Mesenchymal stem cell (in vitro differentiated cells and primary cell): ENCODE results near the gene RBFOX2.

Source experiments
- DNase-seq: peaks from one replicate; pipeline ENCODE4 v3.0.0-alpha.2; 2013
- H2AFZ ChIP-seq: one replicate; pipeline ENCODE4 v1.6.1; 2013; ENCODE audit warnings: low read depth, mild to moderate bottlenecking, control low read depth, inconsistent platforms, low read length, moderate library complexity
- H2AK5ac ChIP-seq: 2 replicates; pipeline ENCODE4 v1.6.1; 2013; ENCODE audit warnings: low read length, moderate library complexity, mild to moderate bottlenecking, inconsistent platforms; ENCODE audit not compliant: severe bottlenecking
- H2BK120ac ChIP-seq: one replicate; pipeline ENCODE4 v1.6.1; 2013; ENCODE audit warnings: low read depth, mild to moderate bottlenecking, inconsistent platforms, low read length, moderate library complexity
- H2BK12ac ChIP-seq, 2 experiments: one replicate each; pipeline ENCODE4 v1.6.1; 2013; ENCODE audit warnings: inconsistent platforms in 2 of 2, low read length in 2 of 2, mild to moderate bottlenecking in 2 of 2, moderate library complexity in 2 of 2, control low read depth in 1 of 2
- H2BK15ac ChIP-seq: one replicate; pipeline ENCODE4 v1.6.1; 2013; ENCODE audit warnings: mild to moderate bottlenecking, low read depth, inconsistent platforms; ENCODE audit not compliant: poor library complexity, severe bottlenecking
- H2BK5ac ChIP-seq: 2 replicates; pipeline ENCODE4 v1.6.1; 2013; ENCODE audit warnings: low read depth, mild to moderate bottlenecking, low read length, control low read depth, inconsistent platforms; ENCODE audit not compliant: poor library complexity, severe bottlenecking
- H3K14ac ChIP-seq, 2 experiments: one replicate each; pipeline ENCODE4 v1.6.1; 2013; ENCODE audit warnings: inconsistent platforms in 2 of 2, low read length in 2 of 2, control low read depth in 1 of 2, mild to moderate bottlenecking in 1 of 2, moderate library complexity in 1 of 2
- H3K18ac ChIP-seq, 2 experiments: one replicate each; pipeline ENCODE4 v1.6.1; 2013; ENCODE audit warnings: inconsistent platforms in 2 of 2, low read length in 2 of 2, control low read depth in 1 of 2, low read depth in 1 of 2, mild to moderate bottlenecking in 1 of 2
- H3K23ac ChIP-seq, 2 experiments: one replicate each; pipeline ENCODE4 v1.6.1; 2013; ENCODE audit warnings: inconsistent platforms in 2 of 2, low read length in 2 of 2, mild to moderate bottlenecking in 2 of 2, moderate library complexity in 2 of 2, control low read depth in 1 of 2
- H3K27ac ChIP-seq: 2 replicates; pipeline ENCODE4 v1.5.1; 2013; ENCODE audit warnings: mild to moderate bottlenecking, moderate library complexity, low read length, control low read depth, inconsistent platforms; ENCODE audit not compliant: poor library complexity, severe bottlenecking
- H3K27me3 ChIP-seq, 2 experiments: 2 replicates each; pipeline versions ENCODE4 v1.6.1 to v1.7.0; 2013; ENCODE audit warnings: low read length in 2 of 2, mild to moderate bottlenecking in 2 of 2, moderate library complexity in 2 of 2, control low read depth in 1 of 2, inconsistent platforms in 1 of 2; ENCODE audit not compliant: control insufficient read depth in 1 of 2, insufficient read depth in 1 of 2
- H3K36me3 ChIP-seq, 2 experiments: 2 replicates each; pipeline versions ENCODE4 v1.6.1 to v1.7.0; 2013; ENCODE audit warnings: low read length in 2 of 2, control low read depth in 1 of 2, inconsistent platforms in 1 of 2, low read depth in 1 of 2, mild to moderate bottlenecking in 1 of 2; ENCODE audit not compliant: insufficient read depth in 2 of 2, control insufficient read depth in 1 of 2
- H3K4ac ChIP-seq, 2 experiments: one replicate each; pipeline ENCODE4 v1.6.1; 2013; ENCODE audit warnings: inconsistent platforms in 2 of 2, low read length in 2 of 2, mild to moderate bottlenecking in 2 of 2, moderate library complexity in 2 of 2, control low read depth in 1 of 2, low read depth in 1 of 2
- H3K4me1 ChIP-seq: 2 replicates; pipeline ENCODE4 v1.6.1; 2013; ENCODE audit warnings: low read depth, low read length, control low read depth; ENCODE audit not compliant: control insufficient read depth, insufficient read depth
- H3K4me2 ChIP-seq: 2 replicates; pipeline ENCODE4 v1.6.1; 2013; ENCODE audit warnings: low read length, mild to moderate bottlenecking, inconsistent platforms; ENCODE audit not compliant: poor library complexity, severe bottlenecking
- H3K4me3 ChIP-seq, 2 experiments: 2 replicates each; pipeline versions ENCODE4 v1.5.1 to v1.7.0; 2013; ENCODE audit warnings: low read length in 2 of 2, mild to moderate bottlenecking in 2 of 2, control low read depth in 1 of 2, low read depth in 1 of 2; ENCODE audit not compliant: insufficient read depth in 1 of 2
- H3K79me1 ChIP-seq: replicated peaks from 2 replicates; pipeline ENCODE4 v1.6.1; 2013; ENCODE audit warnings: mild to moderate bottlenecking, control low read depth, low read length, inconsistent platforms; ENCODE audit not compliant: poor library complexity, severe bottlenecking
- H3K9ac ChIP-seq: 2 replicates; pipeline ENCODE4 v1.7.0; 2013; ENCODE audit warnings: mild to moderate bottlenecking, low read length, moderate library complexity
- H3K9me3 ChIP-seq: 2 replicates; pipeline ENCODE4 v1.7.0; 2013; ENCODE audit warnings: mild to moderate bottlenecking, low read length; ENCODE audit not compliant: control insufficient read depth
- H4K8ac ChIP-seq: one replicate; pipeline ENCODE4 v1.6.1; 2013; ENCODE audit warnings: inconsistent platforms, mild to moderate bottlenecking, low read length, moderate library complexity
- H4K91ac ChIP-seq: one replicate; pipeline ENCODE4 v1.6.1; 2013; ENCODE audit warnings: mild to moderate bottlenecking, low read length, inconsistent platforms
- WGBS: methylation state at CpG from one replicate; pipeline ENCODE4 v1.1.7; 2013; ENCODE audit warnings: mixed read lengths; 5-methylcytosine and 5-hydroxymethylcytosine counted together

RBFOX2 gene

GRCh38 chr22:35960854-35961253 lies 67.8 kb downstream of the RBFOX2 start:
- Histone ChIP-seq H2AFZ (no peak overlapping the region), H3K4ac (no peak overlapping the region), H4K8ac (no peak overlapping the region), H3K18ac (no peak overlapping the region), H2BK15ac (no peak overlapping the region), H3K4me1 (peaks cover 4% of the 10 kb centered on the region), H3K14ac (no peak overlapping the region), H3K9ac (peak overlapping the region; percentile 67), H3K27me3 (no peaks in the 10 kb centered on the region), H2AK5ac (no peak overlapping the region), H4K91ac (no peak overlapping the region), H3K79me1 (peaks cover 19% of the 10 kb centered on the region), H3K23ac (no peak overlapping the region), H2BK12ac (no peak overlapping the region), H2BK120ac (no peak overlapping the region), H3K27ac (peak overlapping the region; percentile 12), H3K4me3 (peak overlapping the region in 1 of 2 experiments; percentile 45), H3K4me2 (no peak overlapping the region), H2BK5ac (no peak overlapping the region), H3K36me3 (no peaks in the 10 kb centered on the region), H3K9me3 (no peaks in the 10 kb centered on the region)
- DNase-seq: no peak
- WGBS: 100% methylated on average over 1 of the region's 2 CpGs

GRCh38 chr22:35959121-35959800 lies 69.4 kb downstream of the RBFOX2 start:
- no peaks in the 10 kb centered on the region for H3K9me3 ChIP-seq

GRCh38 chr22:35958334-35958733 lies 70.3 kb downstream of the RBFOX2 start:
- H4K91ac ChIP-seq: no peak overlapping the region
- H2BK120ac ChIP-seq: no peak overlapping the region

More at GRCh38 chr22:35959121-35959800, 69.4 kb downstream of the RBFOX2 start:
- no peak overlapping the region for H2BK5ac ChIP-seq
- no peak overlapping the region for H3K23ac ChIP-seq
- no peak overlapping the region for H4K91ac ChIP-seq
- H3K4ac ChIP-seq: no peak overlapping the region
- 97% methylated on average over 4 of the region's 5 CpGs for WGBS
- no peak overlapping the region for H3K18ac ChIP-seq
- H3K27ac ChIP-seq: no peak overlapping the region
- H2BK12ac ChIP-seq: no peak overlapping the region
- peaks cover 4% of the 10 kb centered on the region for H3K4me1 ChIP-seq
- no peak overlapping the region for H2AFZ ChIP-seq
- H3K9ac ChIP-seq: no peak overlapping the region
- no peak overlapping the region for H2AK5ac ChIP-seq
- no peak overlapping the region for H3K14ac ChIP-seq
- no peak for DNase-seq
- H3K27me3 ChIP-seq: no peaks in the 10 kb centered on the region
- H3K36me3 ChIP-seq: no peaks in the 10 kb centered on the region
- no peak overlapping the region for H4K8ac ChIP-seq
- H3K4me2 ChIP-seq: no peak overlapping the region
- no peak overlapping the region for H2BK120ac ChIP-seq
- peaks cover 20% of the 10 kb centered on the region for H3K79me1 ChIP-seq
- no peak overlapping the region for H3K4me3 ChIP-seq
- H2BK15ac ChIP-seq: no peak overlapping the region

GRCh38 chr22:35957589-35957988 lies 71.0 kb downstream of the RBFOX2 start:
- Histone ChIP-seq H3K27me3 (no peaks in the 10 kb centered on the region), H2BK12ac (no peak overlapping the region), H3K4me3 (no peak overlapping the region), H2BK15ac (no peak overlapping the region), H2BK120ac (no peak overlapping the region), H3K27ac (no peak overlapping the region), H3K18ac (no peak overlapping the region), H3K4ac (no peak overlapping the region), H3K23ac (no peak overlapping the region), H3K4me1 (peaks cover 4% of the 10 kb centered on the region), H3K36me3 (no peaks in the 10 kb centered on the region), H3K14ac (no peak overlapping the region), H2BK5ac (no peak overlapping the region), H3K9me3 (no peaks in the 10 kb centered on the region), H3K4me2 (no peak overlapping the region), H3K79me1 (peaks cover 17% of the 10 kb centered on the region), H4K91ac (no peak overlapping the region), H2AK5ac (no peak overlapping the region), H4K8ac (no peak overlapping the region), H2AFZ (no peak overlapping the region), H3K9ac (no peak overlapping the region)
- no peak for DNase-seq
- no CpG with 5 or more reads among the region's 1 CpG for WGBS

More at GRCh38 chr22:35958334-35958733, 70.3 kb downstream of the RBFOX2 start:
- H3K4me1 ChIP-seq: peaks cover 4% of the 10 kb centered on the region
- no peak overlapping the region for H3K4me2 ChIP-seq
- no peak overlapping the region for H3K4ac ChIP-seq
- no peak overlapping the region for H3K27ac ChIP-seq
- H3K4me3 ChIP-seq: no peak overlapping the region
- no peak overlapping the region for H3K9ac ChIP-seq
- no peak overlapping the region for H2BK5ac ChIP-seq
- H3K14ac ChIP-seq: no peak overlapping the region
- no peak overlapping the region for H2BK12ac ChIP-seq
- H2AK5ac ChIP-seq: no peak overlapping the region
- H3K36me3 ChIP-seq: no peaks in the 10 kb centered on the region
- H3K9me3 ChIP-seq: no peaks in the 10 kb centered on the region
- no peak for DNase-seq
- H3K79me1 ChIP-seq: peaks cover 18% of the 10 kb centered on the region
- H2BK15ac ChIP-seq: no peak overlapping the region
- H3K23ac ChIP-seq: no peak overlapping the region
- no peak overlapping the region for H4K8ac ChIP-seq
- 96% methylated on average over 2 of the region's 2 CpGs for WGBS
- H3K18ac ChIP-seq: no peak overlapping the region
- no peaks in the 10 kb centered on the region for H3K27me3 ChIP-seq
- no peak overlapping the region for H2AFZ ChIP-seq
